ENCODE measurements around the gene HEATR5B. TPM values are rescaled to one million over a fixed set of nuclear protein-coding genes. Genes with fewer than 3 reads are reported as not detected.

The HEATR5B gene
- total and polyA plus RNA-seq, 2 donors (not counting 1 experiment from before 2014, with no cell fraction given) = 33.0 to 44.3 TPM

DNA sequence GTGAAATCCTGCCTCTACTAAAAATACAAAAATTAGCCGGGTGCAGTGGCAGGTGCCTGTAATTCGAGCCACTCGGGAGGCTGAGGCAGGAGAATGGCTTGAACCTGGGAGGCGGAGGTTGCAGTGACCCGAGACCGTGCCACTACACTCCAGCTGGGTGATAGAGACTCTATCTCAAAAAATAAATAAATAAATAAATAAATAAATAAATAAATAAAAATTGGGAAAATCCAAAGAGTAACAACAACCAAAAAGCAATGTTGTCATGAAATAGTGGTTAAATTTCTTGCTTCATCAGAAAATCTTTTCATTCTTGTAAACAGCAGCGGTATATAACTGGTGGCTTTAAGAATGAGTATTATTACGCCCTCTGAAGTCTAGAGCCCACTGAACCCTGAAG lies 54.4 kb downstream of the HEATR5B start:
- TF ChIP-seq EZH2 (IDR thresholded peaks at IDR 0.05; ENCODE audit: borderline replicate concordance, insufficient read depth, low read depth, low read length, poor library complexity, severe bottlenecking) (no peak), CTCF (IDR thresholded peaks at IDR 0.05) (no peak)
- no peaks in the 10 kb centered on the region for H3K27me3 Mint-ChIP-seq
- CTCF ChIA-PET = no interaction called here
- H3K9ac ChIP-seq (ENCODE audit: low read length) = no peak overlapping the region
- no peaks in the 10 kb centered on the region for H3K27me3 ChIP-seq (replicated peaks in 1 of 4; ENCODE audit: control extremely low read depth in 1 of 4, control insufficient read depth in 3 of 4, insufficient read depth in 4 of 4, low read length in 3 of 4)
- ATAC-seq (ENCODE audit: low read depth) (no peak), DNase-seq (no peak)
- H3K79me2 ChIP-seq (ENCODE audit: control insufficient read depth, insufficient read depth, low read length) = peaks cover 2% of the 10 kb centered on the region
- no peak overlapping the region for H3K4me3 Mint-ChIP-seq
- no CpG with 5 or more reads among the region's 8 CpGs for whole genome bisulfite sequencing (ENCODE audit: insufficient coverage)
- H3K36me3 ChIP-seq (replicated peaks in 1 of 2; ENCODE audit: control extremely low read depth in 1 of 2, control insufficient read depth in 1 of 2, extremely low read depth in 1 of 2, insufficient read depth in 2 of 2, low read length in 1 of 2) = peaks cover 9 to 81% of the 10 kb centered on the region in 2 experiments
- no peaks in the 10 kb centered on the region for H3K4me1 Mint-ChIP-seq
- no peaks in the 10 kb centered on the region for H3K4me1 ChIP-seq (ENCODE audit: control insufficient read depth in 2 of 2, insufficient read depth in 2 of 2, low read length in 2 of 2)
- no peak overlapping the region for H2AFZ ChIP-seq (ENCODE audit: insufficient read depth, low read depth, low read length, poor library complexity, severe bottlenecking)
- no peaks in the 10 kb centered on the region for H3K9me3 Mint-ChIP-seq (ENCODE audit: insufficient read depth)
- H3K4me2 ChIP-seq (replicated peaks; ENCODE audit: low read depth, low read length, poor library complexity, severe bottlenecking) = no peak overlapping the region
- H3K27ac Mint-ChIP-seq = no peak overlapping the region
- H3K27ac ChIP-seq (ENCODE audit: low read length in 2 of 2) = no peak overlapping the region
- no peaks in the 10 kb centered on the region for H4K20me1 ChIP-seq (ENCODE audit: control insufficient read depth, insufficient read depth, low read length, poor library complexity, severe bottlenecking)
- intact Hi-C loops (cut with micrococcal nuclease) = no loop called here
- H3K4me3 ChIP-seq (ENCODE audit: control extremely low read depth in 1 of 5, extremely low read depth in 1 of 5, insufficient read depth in 1 of 5, low read depth in 2 of 5, low read length in 4 of 5) = no peak overlapping the region
- H3K9me3 ChIP-seq (ENCODE audit: control extremely low read depth in 1 of 3, control insufficient read depth in 2 of 3, insufficient read depth in 1 of 3, low read length in 2 of 3) = no peaks in the 10 kb centered on the region
- POLR2A ChIA-PET = no interaction called here

GRCh38 chr2:37026050-37026449 lies 58.1 kb downstream of the HEATR5B start:
- no peak overlapping the region for H3K4me3 Mint-ChIP-seq
- POLR2A ChIA-PET = no interaction called here
- H3K9me3 Mint-ChIP-seq (ENCODE audit: insufficient read depth) = no peaks in the 10 kb centered on the region
- Histone ChIP-seq H3K27ac (ENCODE audit: low read length in 2 of 2) (no peak overlapping the region), H3K79me2 (ENCODE audit: control insufficient read depth, insufficient read depth, low read length) (peaks cover 5% of the 10 kb centered on the region), H3K4me1 (ENCODE audit: control insufficient read depth in 2 of 2, insufficient read depth in 2 of 2, low read length in 2 of 2) (no peaks in the 10 kb centered on the region), H2AFZ (ENCODE audit: insufficient read depth, low read depth, low read length, poor library complexity, severe bottlenecking) (no peak overlapping the region), H4K20me1 (ENCODE audit: control insufficient read depth, insufficient read depth, low read length, poor library complexity, severe bottlenecking) (no peaks in the 10 kb centered on the region), H3K9ac (ENCODE audit: low read length) (no peak overlapping the region), H3K4me2 (replicated peaks; ENCODE audit: low read depth, low read length, poor library complexity, severe bottlenecking) (no peak overlapping the region), H3K9me3 (ENCODE audit: control extremely low read depth in 1 of 3, control insufficient read depth in 2 of 3, insufficient read depth in 1 of 3, low read length in 2 of 3) (no peaks in the 10 kb centered on the region), H3K4me3 (ENCODE audit: control extremely low read depth in 1 of 5, extremely low read depth in 1 of 5, insufficient read depth in 1 of 5, low read depth in 2 of 5, low read length in 4 of 5) (no peak overlapping the region), H3K27me3 (replicated peaks in 1 of 4; ENCODE audit: control extremely low read depth in 1 of 4, control insufficient read depth in 3 of 4, insufficient read depth in 4 of 4, low read length in 3 of 4) (no peaks in the 10 kb centered on the region), H3K36me3 (replicated peaks in 1 of 2; ENCODE audit: control extremely low read depth in 1 of 2, control insufficient read depth in 1 of 2, extremely low read depth in 1 of 2, insufficient read depth in 2 of 2, low read length in 1 of 2) (peaks cover 7 to 79% of the 10 kb centered on the region in 2 experiments)
- H3K27ac Mint-ChIP-seq = no peak overlapping the region
- CTCF ChIA-PET = no interaction called here
- no peak for DNase-seq
- no peak for ATAC-seq (ENCODE audit: low read depth)
- WGBS (ENCODE audit: insufficient coverage) = 100% methylated on average over 1 of the region's 5 CpGs
- no peaks in the 10 kb centered on the region for H3K4me1 Mint-ChIP-seq
- intact Hi-C loops (cut with micrococcal nuclease) = no loop called here
- TF ChIP-seq EZH2 (IDR thresholded peaks at IDR 0.05; ENCODE audit: borderline replicate concordance, insufficient read depth, low read depth, low read length, poor library complexity, severe bottlenecking) (no peak), CTCF (IDR thresholded peaks at IDR 0.05) (no peak)
- no peaks in the 10 kb centered on the region for H3K27me3 Mint-ChIP-seq
